Measurements from ENCODE around the gene STIP1. TPM values are rescaled to one million over a fixed set of nuclear protein-coding genes. Genes with fewer than 3 reads are reported as not detected.

STIP1 gene
- total RNA-seq, 1 donor from 2014 or later = 206 TPM

GRCh38 chr11:64239662-64240434, 53.9 kb downstream of the STIP1 start:
- peak overlapping the region; percentile 100 for H3K27ac Mint-ChIP-seq
- peak overlapping the region; percentile 91 for H3K4me3 Mint-ChIP-seq
- no peak for TF ChIP-seq CTCF (conservative IDR thresholded peaks at IDR 0.05)

GRCh38 chr11:64240435-64241240, 54.7 kb downstream of the STIP1 start, which contains the start of gene FKBP2:
Gene FKBP2, plus strand, starts transcription at chr11:64241095. Its CDS starts 1,293 bp downstream, at chr11:64242388.
- Mint-ChIP-seq H3K27me3 (no peaks in the 10 kb centered on the region), H3K27ac (peak within 1 kb of the TSS; percentile 100), H3K9me3 (no peaks in the 10 kb centered on the region), H3K36me3 (peaks cover 3% of the 10 kb centered on the region), H3K4me1 (ENCODE audit: unreplicated experiment) (peaks cover 11% of the 10 kb centered on the region), H3K4me3 (peak within 1 kb of the TSS; percentile 91)
- DNase-seq (ENCODE audit: extremely low spot score, unreplicated experiment) = peak; percentile 99
- TF ChIP-seq CTCF (conservative IDR thresholded peaks at IDR 0.05) = no peak

More at GRCh38 chr11:64239662-64240434, 53.9 kb downstream of the STIP1 start:
- no peaks in the 10 kb centered on the region for H3K9me3 Mint-ChIP-seq
- no peak for DNase-seq (ENCODE audit: extremely low spot score, unreplicated experiment)
- peaks cover 16% of the 10 kb centered on the region for H3K4me1 Mint-ChIP-seq (ENCODE audit: unreplicated experiment)
- H3K27me3 Mint-ChIP-seq = no peaks in the 10 kb centered on the region
- H3K36me3 Mint-ChIP-seq = peaks cover 3% of the 10 kb centered on the region

- TF ChIP-seq CTCF (conservative IDR thresholded peaks at IDR 0.05) = no peak
- DNase-seq (ENCODE audit: extremely low spot score, unreplicated experiment) = peak; percentile 100
- Mint-ChIP-seq H3K27me3 (no peaks in the 10 kb centered on the region), H3K4me3 (peak overlapping the region; percentile 91), H3K9me3 (no peaks in the 10 kb centered on the region), H3K27ac (peak overlapping the region; percentile 100), H3K4me1 (ENCODE audit: unreplicated experiment) (peaks cover 11% of the 10 kb centered on the region), H3K36me3 (peaks cover 3% of the 10 kb centered on the region)
These were observed 55.2 kb downstream of the STIP1 start for GRCh38 chr11:64241241-64241490.

DNA sequence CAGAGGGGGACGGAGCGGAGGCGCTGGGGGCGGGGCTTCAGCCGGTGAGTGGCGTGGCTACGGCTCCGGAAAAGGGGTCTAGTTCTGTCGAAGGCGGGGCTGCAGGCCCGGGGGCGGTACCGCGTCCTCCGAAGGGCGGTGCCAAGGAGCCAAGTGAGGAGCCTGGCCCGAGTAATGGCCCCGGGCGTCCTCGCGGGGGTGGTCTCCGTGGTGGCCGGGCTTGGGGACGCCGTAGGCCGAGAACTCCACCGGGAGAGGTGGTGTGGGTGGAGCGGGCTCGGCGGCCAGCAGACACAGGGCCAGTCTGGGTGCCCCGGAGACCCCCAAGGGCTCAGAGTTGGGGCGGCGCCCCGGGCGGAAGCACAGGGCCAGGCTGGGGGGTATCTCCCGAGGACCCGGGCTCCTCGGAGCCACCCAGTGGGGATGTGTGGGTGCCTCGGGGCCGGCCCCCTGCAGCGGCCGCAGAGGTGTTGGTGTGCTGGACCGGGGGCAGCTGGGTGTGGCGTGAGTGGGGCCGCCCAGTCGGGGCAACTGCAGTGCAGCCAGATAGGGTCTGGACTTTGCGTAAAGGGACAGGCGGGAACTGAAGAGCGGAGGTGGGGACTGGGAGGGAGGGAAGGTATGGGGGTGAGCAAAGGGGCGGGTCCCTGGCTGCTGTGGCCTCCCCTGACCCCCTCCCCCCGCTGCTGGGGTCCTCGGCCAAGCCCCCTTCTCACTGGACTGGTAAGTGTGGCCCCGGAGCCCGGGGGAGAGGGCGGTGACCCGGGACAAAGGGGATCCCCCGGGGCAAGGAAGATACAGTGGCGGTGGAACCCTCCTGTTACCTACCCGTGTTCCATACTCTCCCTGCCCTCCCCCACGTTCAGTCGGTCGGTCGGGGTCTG, 55.8 kb downstream of the STIP1 start:
- peaks cover 11% of the 10 kb centered on the region for H3K4me1 Mint-ChIP-seq (ENCODE audit: unreplicated experiment)
- no peak for DNase-seq (ENCODE audit: extremely low spot score, unreplicated experiment)
- TF ChIP-seq CTCF (conservative IDR thresholded peaks at IDR 0.05) = peak; percentile 14
- no peaks in the 10 kb centered on the region for H3K27me3 Mint-ChIP-seq
- H3K4me3 Mint-ChIP-seq = peak overlapping the region; percentile 91
- peaks cover 3% of the 10 kb centered on the region for H3K36me3 Mint-ChIP-seq
- no peaks in the 10 kb centered on the region for H3K9me3 Mint-ChIP-seq
- H3K27ac Mint-ChIP-seq = peak overlapping the region; percentile 100

DNA sequence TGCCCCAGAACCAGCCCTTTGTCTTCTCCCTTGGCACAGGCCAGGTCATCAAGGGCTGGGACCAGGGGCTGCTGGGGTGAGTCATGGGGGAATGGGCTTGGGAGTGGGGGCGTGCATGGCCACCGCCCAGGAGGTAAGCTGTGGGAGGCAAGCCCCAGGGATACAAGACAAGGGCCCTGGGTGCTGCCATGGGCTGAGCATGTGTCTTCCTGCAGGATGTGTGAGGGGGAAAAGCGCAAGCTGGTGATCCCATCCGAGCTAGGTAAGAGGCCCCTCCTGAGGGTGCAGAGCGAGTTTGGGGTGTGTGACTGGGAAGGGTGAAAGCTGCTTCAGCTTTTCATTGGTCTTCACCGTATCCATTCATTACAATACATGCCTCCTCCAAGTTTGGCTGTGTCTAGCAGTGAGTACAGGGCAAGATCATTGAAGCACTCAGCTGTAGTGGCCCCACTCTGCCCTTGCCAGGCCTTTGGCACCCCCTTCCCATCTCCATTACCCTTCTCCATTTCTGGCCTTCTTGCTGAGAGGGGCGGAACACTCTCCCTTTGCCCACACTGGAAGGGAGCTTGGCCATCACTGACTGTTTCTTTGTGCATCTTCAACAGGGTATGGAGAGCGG, 57.4 kb downstream of the STIP1 start:
- H3K4me3 Mint-ChIP-seq = peak overlapping the region; percentile 80
- H3K27ac Mint-ChIP-seq = peak overlapping the region; percentile 84
- peaks cover 16% of the 10 kb centered on the region for H3K4me1 Mint-ChIP-seq (ENCODE audit: unreplicated experiment)
- H3K36me3 Mint-ChIP-seq = peaks cover 3% of the 10 kb centered on the region
- no peaks in the 10 kb centered on the region for H3K9me3 Mint-ChIP-seq
- DNase-seq (ENCODE audit: extremely low spot score, unreplicated experiment) = no peak
- no peaks in the 10 kb centered on the region for H3K27me3 Mint-ChIP-seq
- no peak for TF ChIP-seq CTCF (conservative IDR thresholded peaks at IDR 0.05)

Data from type B pancreatic cell (in vitro differentiated cells).